ENCODE data around the gene BMP6.

BMP6 gene

GRCh38 chr6:7879980-7880717 lies 154.2 kb downstream of the BMP6 start:
- no peak for DNase-seq (ENCODE audit: low read depth in 2 of 2)
- TF ChIP-seq, protein P1, sequence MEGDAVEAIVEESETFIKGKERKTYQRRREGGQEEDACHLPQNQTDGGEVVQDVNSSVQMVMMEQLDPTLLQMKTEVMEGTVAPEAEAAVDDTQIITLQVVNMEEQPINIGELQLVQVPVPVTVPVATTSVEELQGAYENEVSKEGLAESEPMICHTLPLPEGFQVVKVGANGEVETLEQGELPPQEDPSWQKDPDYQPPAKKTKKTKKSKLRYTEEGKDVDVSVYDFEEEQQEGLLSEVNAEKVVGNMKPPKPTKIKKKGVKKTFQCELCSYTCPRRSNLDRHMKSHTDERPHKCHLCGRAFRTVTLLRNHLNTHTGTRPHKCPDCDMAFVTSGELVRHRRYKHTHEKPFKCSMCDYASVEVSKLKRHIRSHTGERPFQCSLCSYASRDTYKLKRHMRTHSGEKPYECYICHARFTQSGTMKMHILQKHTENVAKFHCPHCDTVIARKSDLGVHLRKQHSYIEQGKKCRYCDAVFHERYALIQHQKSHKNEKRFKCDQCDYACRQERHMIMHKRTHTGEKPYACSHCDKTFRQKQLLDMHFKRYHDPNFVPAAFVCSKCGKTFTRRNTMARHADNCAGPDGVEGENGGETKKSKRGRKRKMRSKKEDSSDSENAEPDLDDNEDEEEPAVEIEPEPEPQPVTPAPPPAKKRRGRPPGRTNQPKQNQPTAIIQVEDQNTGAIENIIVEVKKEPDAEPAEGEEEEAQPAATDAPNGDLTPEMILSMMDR (IDR thresholded peaks at IDR 0.05; ENCODE audit: low read depth, low read length) = no peak

GRCh38 chr6:7880718-7881107 lies 154.8 kb downstream of the BMP6 start:
- TF ChIP-seq, protein P1 (IDR thresholded peaks at IDR 0.05; ENCODE audit: low read depth, low read length) = no peak
- no peak for DNase-seq (ENCODE audit: low read depth in 2 of 2)
- H3K4me3 ChIP-seq (replicated peaks in 1 of 2; ENCODE audit: low read depth in 2 of 2, low read length in 2 of 2) = no peak overlapping the region

More at GRCh38 chr6:7879980-7880717, 154.2 kb downstream of the BMP6 start:
- no peak overlapping the region for H3K4me3 ChIP-seq (replicated peaks in 1 of 2; ENCODE audit: low read depth in 2 of 2, low read length in 2 of 2)

- H3K4me3 ChIP-seq (replicated peaks in 1 of 2; ENCODE audit: low read depth in 2 of 2, low read length in 2 of 2) = no peak overlapping the region
- no peak for DNase-seq (ENCODE audit: low read depth in 2 of 2)
- TF ChIP-seq, protein P1 (IDR thresholded peaks at IDR 0.05; ENCODE audit: low read depth, low read length) = no peak
Observed at GRCh38 chr6:7881765-7882500, 156.0 kb downstream of the BMP6 start.

DNA sequence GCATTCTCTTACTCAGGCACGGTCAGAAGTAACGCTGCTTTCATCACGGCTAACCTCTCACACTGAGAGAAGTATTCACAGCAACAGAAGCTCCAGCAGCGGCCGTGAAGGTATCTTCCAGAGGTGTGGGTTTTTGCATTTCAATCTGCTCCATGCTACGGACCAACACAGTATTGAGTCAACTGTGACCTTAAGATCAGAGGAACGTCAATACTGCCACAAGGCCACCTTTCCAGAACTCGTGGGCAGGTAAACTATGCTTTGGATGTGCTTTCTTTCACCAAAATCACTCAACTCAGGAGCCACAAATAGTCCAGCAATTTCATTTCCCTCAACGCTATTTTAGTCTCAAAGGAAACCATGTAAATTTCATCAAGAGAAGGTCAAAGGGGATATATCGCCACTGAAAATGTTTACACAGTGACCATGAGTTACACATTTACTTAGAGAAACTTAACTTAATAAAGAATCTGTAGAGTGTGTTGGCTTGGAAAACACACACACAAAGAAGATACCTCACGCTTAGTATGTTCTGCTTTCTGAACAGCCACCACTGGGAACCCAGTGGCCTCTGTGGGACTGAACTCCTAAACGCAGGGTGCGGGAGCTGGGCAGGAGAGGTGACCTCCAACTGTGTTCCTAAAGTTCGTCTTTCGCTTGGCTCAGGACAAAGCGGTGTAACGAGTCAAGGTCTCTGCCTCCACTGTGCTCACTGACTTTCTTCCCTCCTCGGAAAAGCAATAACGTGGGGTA lies 156.8 kb downstream of the BMP6 start:
- TF ChIP-seq, protein P1 (IDR thresholded peaks at IDR 0.05; ENCODE audit: low read depth, low read length) = no peak

DNA sequence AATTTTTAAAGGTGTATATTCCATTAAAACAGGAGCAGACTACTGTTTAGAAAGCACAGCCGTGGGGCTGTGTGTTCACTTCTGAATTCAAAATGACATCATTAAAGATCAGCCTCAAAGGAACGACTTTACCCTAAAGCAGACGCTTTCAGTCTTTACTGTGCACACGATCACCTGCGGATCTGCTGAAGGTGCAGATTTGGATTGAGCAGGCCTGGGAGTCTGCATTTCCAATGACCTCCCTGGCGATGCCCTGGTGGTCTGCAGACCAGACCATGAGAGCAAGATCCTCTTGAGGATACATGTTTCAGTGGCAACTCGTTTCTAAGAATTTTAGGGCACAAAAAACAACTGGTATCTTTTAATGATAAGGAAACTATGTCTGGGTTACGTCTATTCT lies 157.5 kb downstream of the BMP6 start:
- TF ChIP-seq, protein P1 (IDR thresholded peaks at IDR 0.05; ENCODE audit: low read depth, low read length) = no peak
- H3K4me3 ChIP-seq (replicated peaks in 1 of 2; ENCODE audit: low read depth in 2 of 2, low read length in 2 of 2) = no peak overlapping the region
- DNase-seq (ENCODE audit: low read depth in 2 of 2) = no peak

More for the DNA sequence above, 156.8 kb downstream of the BMP6 start:
- no peak for DNase-seq (ENCODE audit: low read depth in 2 of 2)
- no peak overlapping the region for H3K4me3 ChIP-seq (replicated peaks in 1 of 2; ENCODE audit: low read depth in 2 of 2, low read length in 2 of 2)

- no peak overlapping the region for H3K4me3 ChIP-seq (replicated peaks in 1 of 2; ENCODE audit: low read depth in 2 of 2, low read length in 2 of 2)
- TF ChIP-seq, protein P1 (IDR thresholded peaks at IDR 0.05; ENCODE audit: low read depth, low read length) = no peak
- DNase-seq (ENCODE audit: low read depth in 2 of 2) = no peak
Observed at GRCh38 chr6:7886132-7886531, 160.2 kb downstream of the BMP6 start.
